ENCODE measurements around the gene KLHL29. TPM values are rescaled to one million over a fixed set of nuclear protein-coding genes. Genes with fewer than 3 reads are reported as not detected.

Gene KLHL29
- total and polyA plus RNA-seq, 2 of the 13 experiments (the other 11 are each of a cell fraction or from before 2014, with no cell fraction given): 0.01 TPM; not detected in 1

DNA sequence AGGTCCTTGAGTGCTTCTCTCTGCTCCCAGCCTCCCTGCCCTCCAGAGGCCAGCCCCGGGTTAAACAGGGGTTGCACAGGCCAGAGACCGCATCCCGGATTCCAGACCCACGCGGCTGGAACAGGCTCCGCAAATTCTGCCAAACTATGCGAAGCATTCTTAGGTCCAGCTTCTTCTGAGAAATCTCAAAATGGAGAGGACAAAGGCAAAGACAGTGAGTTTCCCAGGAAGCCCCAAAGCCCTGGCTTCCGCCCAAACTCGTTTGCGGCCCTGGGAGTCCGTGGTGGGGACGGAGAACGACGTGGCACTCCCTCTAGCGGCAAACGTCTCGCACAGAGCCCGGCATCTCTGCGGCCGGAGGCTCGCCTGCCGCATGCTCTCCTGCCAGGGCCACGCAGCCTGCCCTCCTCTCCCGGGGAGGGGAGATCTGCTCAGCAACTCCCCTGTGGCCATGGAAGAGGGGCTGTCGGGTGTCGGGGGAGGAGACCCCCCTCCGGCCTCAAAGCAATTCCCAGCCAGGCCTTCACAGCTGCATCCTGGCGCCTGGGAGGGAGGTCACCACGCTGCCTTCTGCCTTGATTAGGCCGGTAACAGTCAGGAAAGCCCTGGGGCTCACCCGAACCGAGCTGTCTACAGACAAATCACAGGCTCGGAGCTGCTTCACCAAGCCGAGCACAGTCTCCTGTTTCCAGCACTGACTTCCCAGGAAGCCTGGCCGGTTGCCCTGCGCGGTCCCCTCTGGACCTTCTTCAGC is 33.4 kb upstream of the KLHL29 start (continued):
- TF ChIP-seq JARID2 (CRISPR knock-in tag; IDR thresholded peaks at IDR 0.05; ENCODE audit: insufficient replicate concordance) (no peak), CBX5 (CRISPR knock-in tag; IDR thresholded peaks at IDR 0.05; ENCODE audit: borderline replicate concordance) (peak; percentile 57; the same call in 1 of the 2 replicates), GABPA (IDR thresholded peaks at IDR 0.05; ENCODE audit: low read depth, low read length) (peak; percentile 31; the same call in 1 of the 2 replicates), GABPA (CRISPR knock-in tag; IDR thresholded peaks at IDR 0.05; ENCODE audit: low read depth) (peak; percentile 61), ZNF713 (CRISPR knock-in tag; IDR thresholded peaks at IDR 0.05) (no peak; the same call in 1 of the 2 replicates), TEAD3 (CRISPR knock-in tag; optimal IDR thresholded peaks at IDR 0.05; ENCODE audit: borderline replicate concordance) (peak; percentile 40), KDM2A (CRISPR knock-in tag; IDR thresholded peaks at IDR 0.05; ENCODE audit: borderline replicate concordance, low read depth) (peak; percentile 85; the same call in 1 of the 2 replicates), AGO1 (IDR thresholded peaks at IDR 0.05; ENCODE audit: low read depth, low read length, poor library complexity, severe bottlenecking) (no peak), NKX3-1 (CRISPR knock-in tag; IDR thresholded peaks at IDR 0.05) (no peak), ZNF746 (CRISPR knock-in tag; IDR thresholded peaks at IDR 0.05) (no peak)
- TF ChIP-seq, protein P1, sequence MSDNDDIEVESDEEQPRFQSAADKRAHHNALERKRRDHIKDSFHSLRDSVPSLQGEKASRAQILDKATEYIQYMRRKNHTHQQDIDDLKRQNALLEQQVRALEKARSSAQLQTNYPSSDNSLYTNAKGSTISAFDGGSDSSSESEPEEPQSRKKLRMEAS (IDR thresholded peaks at IDR 0.05): peak; percentile 69
- TF ChIP-seq, protein P2, sequence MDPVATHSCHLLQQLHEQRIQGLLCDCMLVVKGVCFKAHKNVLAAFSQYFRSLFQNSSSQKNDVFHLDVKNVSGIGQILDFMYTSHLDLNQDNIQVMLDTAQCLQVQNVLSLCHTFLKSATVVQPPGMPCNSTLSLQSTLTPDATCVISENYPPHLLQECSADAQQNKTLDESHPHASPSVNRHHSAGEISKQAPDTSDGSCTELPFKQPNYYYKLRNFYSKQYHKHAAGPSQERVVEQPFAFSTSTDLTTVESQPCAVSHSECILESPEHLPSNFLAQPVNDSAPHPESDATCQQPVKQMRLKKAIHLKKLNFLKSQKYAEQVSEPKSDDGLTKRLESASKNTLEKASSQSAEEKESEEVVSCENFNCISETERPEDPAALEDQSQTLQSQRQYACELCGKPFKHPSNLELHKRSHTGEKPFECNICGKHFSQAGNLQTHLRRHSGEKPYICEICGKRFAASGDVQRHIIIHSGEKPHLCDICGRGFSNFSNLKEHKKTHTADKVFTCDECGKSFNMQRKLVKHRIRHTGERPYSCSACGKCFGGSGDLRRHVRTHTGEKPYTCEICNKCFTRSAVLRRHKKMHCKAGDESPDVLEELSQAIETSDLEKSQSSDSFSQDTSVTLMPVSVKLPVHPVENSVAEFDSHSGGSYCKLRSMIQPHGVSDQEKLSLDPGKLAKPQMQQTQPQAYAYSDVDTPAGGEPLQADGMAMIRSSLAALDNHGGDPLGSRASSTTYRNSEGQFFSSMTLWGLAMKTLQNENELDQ (CRISPR knock-in tag; IDR thresholded peaks at IDR 0.05; ENCODE audit: borderline replicate concordance): no peak
- TF ChIP-seq, protein P3, sequence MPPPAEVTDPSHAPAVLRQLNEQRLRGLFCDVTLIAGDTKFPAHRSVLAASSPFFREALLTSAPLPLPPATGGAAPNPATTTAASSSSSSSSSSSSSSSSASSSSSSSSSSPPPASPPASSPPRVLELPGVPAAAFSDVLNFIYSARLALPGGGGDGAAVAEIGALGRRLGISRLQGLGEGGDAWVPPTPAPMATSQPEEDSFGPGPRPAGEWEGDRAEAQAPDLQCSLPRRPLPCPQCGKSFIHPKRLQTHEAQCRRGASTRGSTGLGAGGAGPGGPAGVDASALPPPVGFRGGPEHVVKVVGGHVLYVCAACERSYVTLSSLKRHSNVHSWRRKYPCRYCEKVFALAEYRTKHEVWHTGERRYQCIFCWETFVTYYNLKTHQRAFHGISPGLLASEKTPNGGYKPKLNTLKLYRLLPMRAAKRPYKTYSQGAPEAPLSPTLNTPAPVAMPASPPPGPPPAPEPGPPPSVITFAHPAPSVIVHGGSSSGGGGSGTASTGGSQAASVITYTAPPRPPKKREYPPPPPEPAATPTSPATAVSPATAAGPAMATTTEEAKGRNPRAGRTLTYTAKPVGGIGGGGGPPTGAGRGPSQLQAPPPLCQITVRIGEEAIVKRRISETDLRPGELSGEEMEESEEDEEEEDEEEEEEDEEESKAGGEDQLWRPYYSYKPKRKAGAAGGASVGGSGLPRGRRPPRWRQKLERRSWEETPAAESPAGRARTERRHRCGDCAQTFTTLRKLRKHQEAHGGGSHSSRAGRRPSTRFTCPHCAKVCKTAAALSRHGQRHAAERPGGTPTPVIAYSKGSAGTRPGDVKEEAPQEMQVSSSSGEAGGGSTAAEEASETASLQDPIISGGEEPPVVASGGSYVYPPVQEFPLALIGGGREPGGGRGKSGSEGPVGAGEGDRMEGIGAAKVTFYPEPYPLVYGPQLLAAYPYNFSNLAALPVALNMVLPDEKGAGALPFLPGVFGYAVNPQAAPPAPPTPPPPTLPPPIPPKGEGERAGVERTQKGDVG (CRISPR knock-in tag; IDR thresholded peaks at IDR 0.05; ENCODE audit: borderline replicate concordance): 0 out of 2 replicates have a peak, but pooled peaks have one; percentile 36
- TF ChIP-seq, protein P4, sequence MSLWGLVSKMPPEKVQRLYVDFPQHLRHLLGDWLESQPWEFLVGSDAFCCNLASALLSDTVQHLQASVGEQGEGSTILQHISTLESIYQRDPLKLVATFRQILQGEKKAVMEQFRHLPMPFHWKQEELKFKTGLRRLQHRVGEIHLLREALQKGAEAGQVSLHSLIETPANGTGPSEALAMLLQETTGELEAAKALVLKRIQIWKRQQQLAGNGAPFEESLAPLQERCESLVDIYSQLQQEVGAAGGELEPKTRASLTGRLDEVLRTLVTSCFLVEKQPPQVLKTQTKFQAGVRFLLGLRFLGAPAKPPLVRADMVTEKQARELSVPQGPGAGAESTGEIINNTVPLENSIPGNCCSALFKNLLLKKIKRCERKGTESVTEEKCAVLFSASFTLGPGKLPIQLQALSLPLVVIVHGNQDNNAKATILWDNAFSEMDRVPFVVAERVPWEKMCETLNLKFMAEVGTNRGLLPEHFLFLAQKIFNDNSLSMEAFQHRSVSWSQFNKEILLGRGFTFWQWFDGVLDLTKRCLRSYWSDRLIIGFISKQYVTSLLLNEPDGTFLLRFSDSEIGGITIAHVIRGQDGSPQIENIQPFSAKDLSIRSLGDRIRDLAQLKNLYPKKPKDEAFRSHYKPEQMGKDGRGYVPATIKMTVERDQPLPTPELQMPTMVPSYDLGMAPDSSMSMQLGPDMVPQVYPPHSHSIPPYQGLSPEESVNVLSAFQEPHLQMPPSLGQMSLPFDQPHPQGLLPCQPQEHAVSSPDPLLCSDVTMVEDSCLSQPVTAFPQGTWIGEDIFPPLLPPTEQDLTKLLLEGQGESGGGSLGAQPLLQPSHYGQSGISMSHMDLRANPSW (CRISPR knock-in tag; IDR thresholded peaks at IDR 0.05; ENCODE audit: borderline replicate concordance): no peak
- TF ChIP-seq, protein P5, sequence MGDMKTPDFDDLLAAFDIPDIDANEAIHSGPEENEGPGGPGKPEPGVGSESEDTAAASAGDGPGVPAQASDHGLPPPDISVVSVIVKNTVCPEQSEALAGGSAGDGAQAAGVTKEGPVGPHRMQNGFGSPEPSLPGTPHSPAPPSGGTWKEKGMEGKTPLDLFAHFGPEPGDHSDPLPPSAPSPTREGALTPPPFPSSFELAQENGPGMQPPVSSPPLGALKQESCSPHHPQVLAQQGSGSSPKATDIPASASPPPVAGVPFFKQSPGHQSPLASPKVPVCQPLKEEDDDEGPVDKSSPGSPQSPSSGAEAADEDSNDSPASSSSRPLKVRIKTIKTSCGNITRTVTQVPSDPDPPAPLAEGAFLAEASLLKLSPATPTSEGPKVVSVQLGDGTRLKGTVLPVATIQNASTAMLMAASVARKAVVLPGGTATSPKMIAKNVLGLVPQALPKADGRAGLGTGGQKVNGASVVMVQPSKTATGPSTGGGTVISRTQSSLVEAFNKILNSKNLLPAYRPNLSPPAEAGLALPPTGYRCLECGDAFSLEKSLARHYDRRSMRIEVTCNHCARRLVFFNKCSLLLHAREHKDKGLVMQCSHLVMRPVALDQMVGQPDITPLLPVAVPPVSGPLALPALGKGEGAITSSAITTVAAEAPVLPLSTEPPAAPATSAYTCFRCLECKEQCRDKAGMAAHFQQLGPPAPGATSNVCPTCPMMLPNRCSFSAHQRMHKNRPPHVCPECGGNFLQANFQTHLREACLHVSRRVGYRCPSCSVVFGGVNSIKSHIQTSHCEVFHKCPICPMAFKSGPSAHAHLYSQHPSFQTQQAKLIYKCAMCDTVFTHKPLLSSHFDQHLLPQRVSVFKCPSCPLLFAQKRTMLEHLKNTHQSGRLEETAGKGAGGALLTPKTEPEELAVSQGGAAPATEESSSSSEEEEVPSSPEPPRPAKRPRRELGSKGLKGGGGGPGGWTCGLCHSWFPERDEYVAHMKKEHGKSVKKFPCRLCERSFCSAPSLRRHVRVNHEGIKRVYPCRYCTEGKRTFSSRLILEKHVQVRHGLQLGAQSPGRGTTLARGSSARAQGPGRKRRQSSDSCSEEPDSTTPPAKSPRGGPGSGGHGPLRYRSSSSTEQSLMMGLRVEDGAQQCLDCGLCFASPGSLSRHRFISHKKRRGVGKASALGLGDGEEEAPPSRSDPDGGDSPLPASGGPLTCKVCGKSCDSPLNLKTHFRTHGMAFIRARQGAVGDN (CRISPR knock-in tag; IDR thresholded peaks at IDR 0.05): peak; percentile 58

All from HepG2 (cell line).